SJCRH30 (cell line): ENCODE results near the gene HECTD3. TPM values are rescaled to one million over a fixed set of nuclear protein-coding genes. Genes with fewer than 3 reads are reported as not detected.

ENCODE experiments used
- DNase-seq, 2 experiments: peaks; one replicate each; pipeline ENCODE4 v3.0.0-alpha.2; 2015 to 2020
- H3K27ac ChIP-seq: fragments of 250-450 bp; sonication (Bioruptor Pico); 2 replicates; pipeline ENCODE4 v1.5.1; 2020; ENCODE audit warnings: mild to moderate bottlenecking, moderate library complexity
- H3K27me3 ChIP-seq: fragments of 250-450 bp; sonication (Bioruptor Pico); 2 replicates; pipeline ENCODE4 v1.5.1; 2020; ENCODE audit warnings: mild to moderate bottlenecking, moderate library complexity
- H3K36me3 ChIP-seq: fragments of 250-450 bp; sonication (Bioruptor Pico); 2 replicates; pipeline ENCODE4 v1.5.1; 2020; ENCODE audit warnings: mild to moderate bottlenecking, moderate library complexity
- H3K4me1 ChIP-seq: fragments of 250-450 bp; sonication (Bioruptor Pico); 2 replicates; pipeline ENCODE4 v1.5.1; 2020; ENCODE audit warnings: mild to moderate bottlenecking, moderate library complexity
- H3K4me3 ChIP-seq: fragments of 250-450 bp; sonication (Bioruptor Pico); 2 replicates; pipeline ENCODE4 v1.5.1; 2020; ENCODE audit warnings: mild to moderate bottlenecking, moderate library complexity
- H3K9me3 ChIP-seq: fragments of 250-450 bp; sonication (Bioruptor Pico); replicated peaks from 2 replicates; pipeline ENCODE4 v1.5.1; 2020; ENCODE audit warnings: mild to moderate bottlenecking, moderate library complexity
- total RNA-seq: library from RNA; depleted of rRNA; stranded (reverse); fragments of >200 nt; shearing (Covaris generic); gene quantifications from 2 replicates; pipeline ENCODE4 v1.2.3, GENCODE V29; 2014

Gene HECTD3
- total RNA-seq, 1 experiment from 2014 or later = 21.3 TPM

DNA sequence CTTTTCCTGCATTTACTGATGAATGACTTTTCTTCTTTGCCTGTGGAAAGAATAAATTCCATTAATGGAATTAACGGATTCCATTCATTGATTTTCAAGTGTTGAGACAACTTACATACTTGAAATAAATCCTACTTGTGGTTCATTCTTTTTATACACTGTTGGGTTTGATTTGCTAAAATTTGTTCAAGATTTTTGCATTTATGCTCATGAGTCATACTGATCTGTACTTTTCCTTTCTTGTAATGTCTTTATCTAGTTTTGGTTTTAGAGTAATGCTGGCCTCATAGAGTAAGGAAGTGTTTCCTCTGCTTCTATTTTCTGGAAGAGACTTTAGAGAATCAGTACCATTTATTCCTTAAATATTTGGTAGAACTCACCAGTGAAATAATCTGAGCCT is 15.3 kb upstream of the HECTD3 start:
- 0 out of 2 replicates have a peak, but pooled peaks cover 4% of the 10 kb centered on the region for H3K9me3 ChIP-seq
- H3K4me3 ChIP-seq = no peak overlapping the region
- no peak overlapping the region for H3K27ac ChIP-seq
- no peaks in the 10 kb centered on the region for H3K4me1 ChIP-seq
- H3K36me3 ChIP-seq = no peaks in the 10 kb centered on the region
- 0 out of 2 replicates have a peak, but pooled peaks cover 2% of the 10 kb centered on the region for H3K27me3 ChIP-seq
- no peak for DNase-seq

DNA sequence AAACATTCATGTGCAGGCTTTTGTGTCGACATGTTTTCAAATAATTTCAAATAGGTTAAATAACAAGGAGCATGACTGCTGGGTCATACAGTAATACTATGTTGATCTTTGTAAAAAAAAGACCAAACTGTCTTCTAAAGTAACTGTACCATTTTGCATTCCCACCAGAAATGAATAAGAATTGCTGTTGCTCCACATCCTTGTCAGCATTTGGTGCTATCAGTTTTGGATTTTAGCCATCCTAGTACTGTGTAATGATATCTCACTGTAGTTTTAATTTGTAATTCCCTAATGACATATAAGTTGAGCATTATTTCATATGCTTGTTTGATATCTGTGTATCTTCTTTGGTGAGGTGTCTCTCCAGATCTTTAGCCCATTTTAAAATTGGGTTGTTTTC is 12.5 kb upstream of the HECTD3 start:
- DNase-seq = no peak
- H3K36me3 ChIP-seq = no peaks in the 10 kb centered on the region
- no peaks in the 10 kb centered on the region for H3K4me1 ChIP-seq
- 0 out of 2 replicates have a peak, but pooled peaks cover 5% of the 10 kb centered on the region for H3K27me3 ChIP-seq
- H3K9me3 ChIP-seq = 0 out of 2 replicates have a peak, but pooled peaks cover 4% of the 10 kb centered on the region
- no peak overlapping the region for H3K27ac ChIP-seq
- no peak overlapping the region for H3K4me3 ChIP-seq

GRCh38 chr1:45018599-45019230 is 7.6 kb upstream of the HECTD3 start:
- peak; percentile 59 to 77 for DNase-seq
- Histone ChIP-seq H3K27ac (no peak overlapping the region), H3K9me3 (0 out of 2 replicates have a peak, but pooled peaks cover 4% of the 10 kb centered on the region), H3K4me3 (no peak overlapping the region), H3K36me3 (peaks cover 5% of the 10 kb centered on the region; the same call in 1 of the 2 replicates), H3K4me1 (no peaks in the 10 kb centered on the region), H3K27me3 (0 out of 2 replicates have a peak, but pooled peaks cover 5% of the 10 kb centered on the region)

DNA sequence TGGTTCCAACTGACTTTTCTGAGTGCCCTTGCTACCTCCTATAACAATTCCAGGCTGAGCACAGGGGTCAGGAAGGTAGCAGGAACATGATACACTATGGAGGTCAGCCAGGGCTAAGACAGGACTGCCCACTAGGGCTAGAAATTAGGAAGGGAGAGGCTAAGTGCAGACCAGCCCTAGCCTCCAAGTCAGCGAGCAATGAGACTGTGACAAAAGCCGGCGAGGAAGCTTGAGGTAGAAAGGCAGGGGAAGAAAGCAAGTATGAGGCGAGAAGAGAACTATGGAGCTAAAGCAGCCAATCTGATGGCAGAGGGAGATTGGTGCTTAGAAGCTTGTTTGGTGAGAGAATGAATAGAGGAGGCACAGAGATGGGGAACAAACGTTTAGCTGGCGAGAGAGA is 5.6 kb upstream of the HECTD3 start:
- Histone ChIP-seq H3K36me3 (peaks cover 5% of the 10 kb centered on the region; the same call in 1 of the 2 replicates), H3K27ac (no peak overlapping the region), H3K9me3 (no peaks in the 10 kb centered on the region), H3K4me3 (no peak overlapping the region), H3K4me1 (no peaks in the 10 kb centered on the region), H3K27me3 (0 out of 2 replicates have a peak, but pooled peaks cover 5% of the 10 kb centered on the region)
- no peak for DNase-seq

DNA sequence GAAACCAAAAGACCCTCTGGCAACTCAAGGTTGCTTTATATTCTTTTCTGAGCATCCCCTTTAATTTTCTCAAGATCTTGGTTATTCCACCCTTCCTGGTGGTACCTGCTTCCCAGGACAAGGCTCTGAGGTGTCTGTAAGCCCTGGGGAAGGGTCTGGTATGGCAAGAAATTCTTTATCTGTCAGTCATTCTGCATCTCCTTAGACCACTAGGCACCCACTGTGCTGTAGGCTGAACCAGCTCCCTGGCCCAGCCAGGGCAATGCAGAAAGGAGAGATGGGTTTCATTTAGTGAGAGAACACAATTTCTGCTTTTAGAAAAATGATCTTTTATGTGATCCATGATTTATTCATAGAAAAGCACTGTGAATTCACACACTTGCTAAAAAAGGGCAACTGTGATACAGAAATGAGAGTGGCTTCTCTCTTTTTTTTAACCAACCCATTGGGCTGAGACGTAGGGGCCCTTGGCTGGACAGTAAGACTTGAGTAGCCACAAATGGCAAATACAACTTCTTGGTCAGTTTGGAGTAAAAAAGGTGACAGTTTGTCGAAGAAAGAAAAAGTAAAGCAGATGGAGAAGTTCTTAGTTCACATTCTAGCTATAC is 5.1 kb upstream of the HECTD3 start:
- 0 out of 2 replicates have a peak, but pooled peaks cover 1% of the 10 kb centered on the region for H3K27me3 ChIP-seq
- H3K9me3 ChIP-seq = no peaks in the 10 kb centered on the region
- no peak overlapping the region for H3K27ac ChIP-seq
- H3K36me3 ChIP-seq = peaks cover 5% of the 10 kb centered on the region; the same call in 1 of the 2 replicates
- DNase-seq = no peak
- no peaks in the 10 kb centered on the region for H3K4me1 ChIP-seq
- H3K4me3 ChIP-seq = no peak overlapping the region

- peaks cover 5% of the 10 kb centered on the region; the same call in 1 of the 2 replicates for H3K36me3 ChIP-seq
- no peak overlapping the region for H3K27ac ChIP-seq
- H3K27me3 ChIP-seq = no peaks in the 10 kb centered on the region
- no peak for DNase-seq
- H3K4me3 ChIP-seq = no peak overlapping the region
- no peaks in the 10 kb centered on the region for H3K4me1 ChIP-seq
- H3K9me3 ChIP-seq = no peaks in the 10 kb centered on the region
These were observed 4.6 kb upstream of the HECTD3 start for GRCh38 chr1:45015683-45016082.

DNA sequence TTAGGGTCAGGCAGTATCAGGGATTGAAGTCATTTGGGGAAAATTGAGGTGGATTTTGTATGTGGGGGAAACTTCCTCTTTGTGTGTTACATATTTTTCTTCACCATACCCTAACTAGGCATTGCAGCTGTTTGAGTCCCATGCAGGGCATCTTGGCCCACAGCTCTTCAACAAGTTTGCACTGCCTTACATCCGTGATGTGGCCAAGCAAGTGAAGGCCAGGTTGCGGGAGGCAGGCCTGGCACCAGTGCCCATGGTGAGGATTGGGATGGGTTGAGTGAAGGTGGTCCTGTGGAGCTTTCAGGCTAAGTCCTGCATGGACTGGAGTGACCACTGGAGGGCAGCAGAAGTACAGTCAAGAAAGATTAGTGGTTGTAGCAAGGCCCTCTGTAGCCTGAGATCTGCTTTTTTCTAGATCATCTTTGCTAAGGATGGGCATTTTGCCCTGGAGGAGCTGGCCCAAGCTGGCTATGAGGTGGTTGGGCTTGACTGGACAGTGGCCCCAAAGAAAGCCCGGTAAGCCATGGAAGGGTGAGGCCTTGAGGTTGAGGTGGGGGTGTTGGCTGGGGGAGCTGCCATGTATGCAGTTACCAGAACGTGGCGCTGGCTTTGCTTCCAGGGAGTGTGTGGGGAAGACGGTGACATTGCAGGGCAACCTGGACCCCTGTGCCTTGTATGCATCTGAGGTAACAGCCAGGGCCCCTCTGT is 3.4 kb upstream of the HECTD3 start:
- H3K9me3 ChIP-seq = no peaks in the 10 kb centered on the region
- peaks cover 5% of the 10 kb centered on the region; the same call in 1 of the 2 replicates for H3K36me3 ChIP-seq
- no peak overlapping the region for H3K4me3 ChIP-seq
- no peaks in the 10 kb centered on the region for H3K4me1 ChIP-seq
- peak; percentile 83 to 92 for DNase-seq
- no peak overlapping the region for H3K27ac ChIP-seq
- H3K27me3 ChIP-seq = no peaks in the 10 kb centered on the region

- peaks cover 5% of the 10 kb centered on the region; the same call in 1 of the 2 replicates for H3K36me3 ChIP-seq
- H3K27me3 ChIP-seq = no peaks in the 10 kb centered on the region
- H3K9me3 ChIP-seq = no peaks in the 10 kb centered on the region
- no peak for DNase-seq
- no peak overlapping the region for H3K4me3 ChIP-seq
- H3K4me1 ChIP-seq = no peaks in the 10 kb centered on the region
- no peak overlapping the region for H3K27ac ChIP-seq
These were observed 2.6 kb upstream of the HECTD3 start for GRCh38 chr1:45013551-45014209.

- Histone ChIP-seq H3K36me3 (peaks cover 5% of the 10 kb centered on the region; the same call in 1 of the 2 replicates), H3K4me3 (peak overlapping the region; percentile 92), H3K9me3 (no peaks in the 10 kb centered on the region), H3K27me3 (no peaks in the 10 kb centered on the region), H3K27ac (peak overlapping the region; percentile 49), H3K4me1 (no peaks in the 10 kb centered on the region)
- peak; percentile 72 to 78 for DNase-seq
These were observed 1.6 kb upstream of the HECTD3 start for GRCh38 chr1:45012639-45013278.

GRCh38 chr1:45011837-45012638 is 914 bp upstream of the HECTD3 start, which contains the start of gene UROD:
Gene UROD (plus strand): TSS chr1:45012254. CDS start chr1:45012266, 12 bp downstream.
- Histone ChIP-seq H3K36me3 (peaks cover 6% of the 10 kb centered on the region), H3K4me1 (no peaks in the 10 kb centered on the region), H3K9me3 (no peaks in the 10 kb centered on the region), H3K27me3 (no peaks in the 10 kb centered on the region), H3K27ac (peak within 1 kb of the TSS; percentile 59), H3K4me3 (peak within 1 kb of the TSS; percentile 92)
- peak; percentile 96 to 98 for DNase-seq

- peak overlapping the region; percentile 59 for H3K27ac ChIP-seq
These were observed 919 bp downstream of the HECTD3 start for GRCh38 chr1:45009956-45010854.

DNA sequence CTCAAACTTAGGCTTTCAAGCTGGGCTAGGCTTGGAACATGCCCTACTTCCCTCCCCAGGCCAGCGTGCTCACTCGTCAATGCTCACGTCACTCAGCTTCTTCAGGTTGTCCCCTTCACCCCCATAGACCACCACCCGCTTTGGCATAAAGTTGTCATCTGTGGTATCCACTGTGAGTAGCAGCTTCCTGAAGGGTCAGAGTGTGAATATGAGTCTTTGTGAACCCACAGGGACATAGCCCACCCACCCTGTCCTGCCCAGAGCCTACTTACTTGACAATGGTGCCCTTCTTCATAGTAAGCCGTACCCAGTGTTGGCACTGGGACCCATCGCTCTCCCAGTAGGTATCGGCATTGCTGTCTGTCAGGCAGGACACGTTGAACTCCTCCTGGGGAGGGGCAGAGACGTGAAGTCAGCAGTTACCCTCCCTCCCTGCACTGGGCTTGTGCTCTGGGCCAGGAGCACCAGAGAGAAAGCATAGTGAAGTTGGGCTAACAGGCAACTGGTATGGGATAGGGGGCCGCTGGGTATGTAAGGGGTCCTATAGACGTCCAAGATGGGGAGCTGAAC is 1.7 kb downstream of the HECTD3 start:
- no peaks in the 10 kb centered on the region for H3K9me3 ChIP-seq
- no peak overlapping the region for H3K4me3 ChIP-seq
- H3K36me3 ChIP-seq = peaks cover 16% of the 10 kb centered on the region
- H3K27me3 ChIP-seq = no peaks in the 10 kb centered on the region
- no peaks in the 10 kb centered on the region for H3K4me1 ChIP-seq
- DNase-seq = no peak
- H3K27ac ChIP-seq = no peak overlapping the region

More at GRCh38 chr1:45009956-45010854, 919 bp downstream of the HECTD3 start:
- Histone ChIP-seq H3K4me1 (no peaks in the 10 kb centered on the region), H3K36me3 (peaks cover 18% of the 10 kb centered on the region), H3K4me3 (peak overlapping the region; percentile 92), H3K9me3 (no peaks in the 10 kb centered on the region), H3K27me3 (no peaks in the 10 kb centered on the region)
- DNase-seq = peak in 1 of 2 experiments; percentile 27
